ENCODE measurements around the gene LANCL3. TPM values are rescaled to one million over a fixed set of nuclear protein-coding genes. Genes with fewer than 3 reads are reported as not detected.
"Not testable (repeated sequence)": the region's sequence is repeated elsewhere in the genome, so short reads cannot be mapped to it uniquely, and the experiment has no call there.

The LANCL3 gene
- total RNA-seq (2021): 2.4 and 2.5 TPM in 2 replicates
- percentile 41 among the genes with signal in this experiment for Bru-seq, nascent RNA
- BruChase-seq, experiment 1, labeled RNA remaining after a 2-hour chase: percentile 58 among the genes with signal in this experiment
- BruChase-seq, experiment 2, labeled RNA remaining after a 6-hour chase: percentile 57 among the genes with signal in this experiment
- long read RNA-seq, full-length matches to known transcripts: 3 of 4 reads
- long read RNA-seq, partial matches to known transcripts: 0 of 4 reads
- long read RNA-seq, other reads (novel, unspliced or antisense): 1 of 4 reads

- H3K4me1 ChIP-seq (ENCODE audit: insufficient read depth, low read length, poor library complexity, severe bottlenecking); intact Hi-C loops (cut with micrococcal nuclease; ENCODE audit: unreplicated experiment); BruUV-seq (replicated peaks); H3K27me3 ChIP-seq (replicated peaks; ENCODE audit: insufficient read depth, low read depth, low read length, poor library complexity); H3K9me3 ChIP-seq (ENCODE audit: low read depth, low read length, poor library complexity, severe bottlenecking); H3K27ac ChIP-seq (ENCODE audit: low read depth, low read length, poor library complexity, severe bottlenecking); CTCF ChIA-PET; DNase-seq (ENCODE audit: low spot score); H3K36me3 ChIP-seq (ENCODE audit: insufficient read depth, low read length, poor library complexity, severe bottlenecking); POLR2A ChIA-PET (ENCODE audit: low non-redundant PET): not testable (repeated sequence)
- H3K4me3 ChIP-seq (ENCODE audit: low read depth, low read length, poor library complexity, severe bottlenecking): peak within 1 kb of the TSS; percentile 41
Measured at GRCh38 chrX:37571426-37572107, at the start of gene LANCL3. Gene LANCL3, plus strand, starts transcription at chrX:37571661. Its CDS starts 210 bp downstream, at chrX:37571871.

- H3K27ac ChIP-seq (ENCODE audit: low read depth, low read length, poor library complexity, severe bottlenecking); CTCF ChIA-PET; H3K27me3 ChIP-seq (replicated peaks; ENCODE audit: insufficient read depth, low read depth, low read length, poor library complexity); intact Hi-C loops (cut with micrococcal nuclease; ENCODE audit: unreplicated experiment); POLR2A ChIA-PET (ENCODE audit: low non-redundant PET); H3K4me1 ChIP-seq (ENCODE audit: insufficient read depth, low read length, poor library complexity, severe bottlenecking); H3K36me3 ChIP-seq (ENCODE audit: insufficient read depth, low read length, poor library complexity, severe bottlenecking); H3K9me3 ChIP-seq (ENCODE audit: low read depth, low read length, poor library complexity, severe bottlenecking); BruUV-seq (replicated peaks); H3K4me3 ChIP-seq (ENCODE audit: low read depth, low read length, poor library complexity, severe bottlenecking): not testable (repeated sequence)
- DNase-seq (ENCODE audit: low spot score): peak; percentile 11
Measured at GRCh38 chrX:37523673-37524072, 47.8 kb upstream of the LANCL3 start.

GRCh38 chrX:37541991-37542390 is 29.5 kb upstream of the LANCL3 start:
- Histone ChIP-seq H3K27ac (ENCODE audit: low read depth, low read length, poor library complexity, severe bottlenecking) (no peak overlapping the region), H3K36me3 (ENCODE audit: insufficient read depth, low read length, poor library complexity, severe bottlenecking) (no peaks in the 10 kb centered on the region), H3K4me3 (ENCODE audit: low read depth, low read length, poor library complexity, severe bottlenecking) (no peak overlapping the region), H3K9me3 (ENCODE audit: low read depth, low read length, poor library complexity, severe bottlenecking) (no peaks in the 10 kb centered on the region), H3K27me3 (replicated peaks; ENCODE audit: insufficient read depth, low read depth, low read length, poor library complexity) (no peaks in the 10 kb centered on the region), H3K4me1 (ENCODE audit: insufficient read depth, low read length, poor library complexity, severe bottlenecking) (no peaks in the 10 kb centered on the region)
- ChIA-PET CTCF (no interaction called here), POLR2A (ENCODE audit: low non-redundant PET) (no interaction called here)
- no peak for DNase-seq (ENCODE audit: low spot score)
- intact Hi-C loops (cut with micrococcal nuclease; ENCODE audit: unreplicated experiment): no loop called here
- BruUV-seq (replicated peaks): no TSS peak
- TF ChIP-seq CTCF (conservative IDR thresholded peaks at IDR 0.05; ENCODE audit: low read depth, low read length) (no peak), EZH2 (IDR thresholded peaks at IDR 0.05; ENCODE audit: borderline replicate concordance, low read depth, low read length, poor library complexity, severe bottlenecking) (no peak)

GRCh38 chrX:37542791-37543190 is 28.7 kb upstream of the LANCL3 start:
- POLR2A ChIA-PET (ENCODE audit: low non-redundant PET): no interaction called here
- BruUV-seq (replicated peaks): no TSS peak
- intact Hi-C loops (cut with micrococcal nuclease; ENCODE audit: unreplicated experiment): no loop called here
- Histone ChIP-seq H3K4me1 (ENCODE audit: insufficient read depth, low read length, poor library complexity, severe bottlenecking) (no peaks in the 10 kb centered on the region), H3K9me3 (ENCODE audit: low read depth, low read length, poor library complexity, severe bottlenecking) (no peaks in the 10 kb centered on the region), H3K27ac (ENCODE audit: low read depth, low read length, poor library complexity, severe bottlenecking) (no peak overlapping the region), H3K27me3 (replicated peaks; ENCODE audit: insufficient read depth, low read depth, low read length, poor library complexity) (no peaks in the 10 kb centered on the region), H3K36me3 (ENCODE audit: insufficient read depth, low read length, poor library complexity, severe bottlenecking) (no peaks in the 10 kb centered on the region), H3K4me3 (ENCODE audit: low read depth, low read length, poor library complexity, severe bottlenecking) (no peak overlapping the region)
- TF ChIP-seq EZH2 (IDR thresholded peaks at IDR 0.05; ENCODE audit: borderline replicate concordance, low read depth, low read length, poor library complexity, severe bottlenecking): no peak
- TF ChIP-seq CTCF (conservative IDR thresholded peaks at IDR 0.05; ENCODE audit: low read depth, low read length): no peak
- DNase-seq (ENCODE audit: low spot score): no peak
- CTCF ChIA-PET: no interaction called here
